Lower leg skin (tissue), 4 donors: ENCODE results near the gene CD300LG. TPM values are rescaled to one million over a fixed set of nuclear protein-coding genes. Genes with fewer than 3 reads are reported as not detected.

Experiments used
- DNase-seq, 2 donors: peaks; one replicate each; pipeline ENCODE4 v3.0.0-alpha.2; 2019; ENCODE audit warnings: low spot score in 2 of 2
- H3K4me3 ChIP-seq: fragments of 200-600 bp; sonication (generic); 2 replicates; pipeline ENCODE4 v1.5.1; 2017; ENCODE audit warnings: mild to moderate bottlenecking, low read depth; ENCODE audit not compliant: poor library complexity, severe bottlenecking
- POLR2A ChIP-seq, 2 donors: fragments of 450-650 bp; IDR thresholded peaks; one replicate each; pipeline ENCODE4 v1.6.1; 2016 to 2017; ENCODE audit warnings: antibody characterized with exemption in 2 of 2, mild to moderate bottlenecking in 1 of 2, moderate library complexity in 1 of 2
- WGBS, 2 donors: methylation state at CpG; one replicate each; pipeline ENCODE4 v1.1.5; 2018; 5-methylcytosine and 5-hydroxymethylcytosine counted together
- intact Hi-C: fragments of 100-400 bp; cut with DNase I; formaldehyde crosslinking; loops from one replicate; pipeline ENCODE4 v1.15.0; 2023; ENCODE audit warnings: low total_unique reads
- total RNA-seq, 4 donors: library from RNA; depleted of rRNA; stranded (reverse); fragments of >200 nt; gene quantifications; one replicate each; pipeline ENCODE4 v1.1.0, GENCODE V29; 2016
- TF ChIP-seq, protein P1 (sequence below), 3 donors: fragments of 450-650 bp; IDR thresholded peaks; one replicate each; pipeline ENCODE4 v1.5.1; 2016; ENCODE audit warnings: antibody characterized with exemption in 3 of 3, mild to moderate bottlenecking in 3 of 3, moderate library complexity in 2 of 3

CD300LG gene
- total RNA-seq, 4 donors from 2014 or later, result 6.2 to 9.7 (median 9.0) TPM

DNA sequence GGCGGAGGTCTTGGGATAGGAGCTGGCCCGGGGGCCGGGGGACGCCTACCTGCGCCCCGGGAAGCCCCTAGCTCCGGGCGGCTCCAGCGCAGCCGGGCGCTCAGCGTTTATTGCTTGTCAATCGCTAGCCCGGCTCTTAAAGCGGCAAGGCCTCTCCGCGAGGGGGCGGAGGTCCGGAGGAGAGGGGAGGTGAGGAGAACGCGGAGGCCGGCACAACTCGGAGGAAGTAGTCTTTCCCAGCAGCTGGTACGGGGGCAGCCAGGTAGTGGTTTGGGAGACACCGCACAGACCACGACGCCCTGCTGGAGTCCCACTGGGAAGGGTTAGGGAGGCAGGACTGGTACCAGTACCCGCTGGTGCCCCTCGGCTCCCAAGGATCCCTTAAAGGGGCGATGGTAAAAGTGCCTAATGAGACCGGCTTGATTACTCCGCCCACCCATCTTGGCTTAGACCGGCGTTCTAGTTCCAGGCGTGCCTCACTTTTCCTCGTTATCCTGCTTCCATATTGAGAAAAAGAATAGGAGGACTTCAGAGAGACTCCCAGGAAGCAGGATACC lies 60.5 kb downstream of the CD300LG start, which contains the start of gene MPP2:
Gene MPP2, minus strand, starts transcription at position 112 of the 557 bp plus-strand sequence. CDS start 3,076 bp downstream, outside the sequence.
- peak within 1 kb of the TSS; percentile 61 for H3K4me3 ChIP-seq
- WGBS, 2 donors, result 0 to 1% methylated on average over 10 to 36 of the region's 36 CpGs
- TF ChIP-seq, protein P1, sequence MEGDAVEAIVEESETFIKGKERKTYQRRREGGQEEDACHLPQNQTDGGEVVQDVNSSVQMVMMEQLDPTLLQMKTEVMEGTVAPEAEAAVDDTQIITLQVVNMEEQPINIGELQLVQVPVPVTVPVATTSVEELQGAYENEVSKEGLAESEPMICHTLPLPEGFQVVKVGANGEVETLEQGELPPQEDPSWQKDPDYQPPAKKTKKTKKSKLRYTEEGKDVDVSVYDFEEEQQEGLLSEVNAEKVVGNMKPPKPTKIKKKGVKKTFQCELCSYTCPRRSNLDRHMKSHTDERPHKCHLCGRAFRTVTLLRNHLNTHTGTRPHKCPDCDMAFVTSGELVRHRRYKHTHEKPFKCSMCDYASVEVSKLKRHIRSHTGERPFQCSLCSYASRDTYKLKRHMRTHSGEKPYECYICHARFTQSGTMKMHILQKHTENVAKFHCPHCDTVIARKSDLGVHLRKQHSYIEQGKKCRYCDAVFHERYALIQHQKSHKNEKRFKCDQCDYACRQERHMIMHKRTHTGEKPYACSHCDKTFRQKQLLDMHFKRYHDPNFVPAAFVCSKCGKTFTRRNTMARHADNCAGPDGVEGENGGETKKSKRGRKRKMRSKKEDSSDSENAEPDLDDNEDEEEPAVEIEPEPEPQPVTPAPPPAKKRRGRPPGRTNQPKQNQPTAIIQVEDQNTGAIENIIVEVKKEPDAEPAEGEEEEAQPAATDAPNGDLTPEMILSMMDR (IDR thresholded peaks at IDR 0.05), result no peak
- no peak for TF ChIP-seq POLR2A (IDR thresholded peaks at IDR 0.05)
- DNase-seq, result peak in 1 of 2 donors; percentile 95
- intact Hi-C loops, result no loop called here

DNA sequence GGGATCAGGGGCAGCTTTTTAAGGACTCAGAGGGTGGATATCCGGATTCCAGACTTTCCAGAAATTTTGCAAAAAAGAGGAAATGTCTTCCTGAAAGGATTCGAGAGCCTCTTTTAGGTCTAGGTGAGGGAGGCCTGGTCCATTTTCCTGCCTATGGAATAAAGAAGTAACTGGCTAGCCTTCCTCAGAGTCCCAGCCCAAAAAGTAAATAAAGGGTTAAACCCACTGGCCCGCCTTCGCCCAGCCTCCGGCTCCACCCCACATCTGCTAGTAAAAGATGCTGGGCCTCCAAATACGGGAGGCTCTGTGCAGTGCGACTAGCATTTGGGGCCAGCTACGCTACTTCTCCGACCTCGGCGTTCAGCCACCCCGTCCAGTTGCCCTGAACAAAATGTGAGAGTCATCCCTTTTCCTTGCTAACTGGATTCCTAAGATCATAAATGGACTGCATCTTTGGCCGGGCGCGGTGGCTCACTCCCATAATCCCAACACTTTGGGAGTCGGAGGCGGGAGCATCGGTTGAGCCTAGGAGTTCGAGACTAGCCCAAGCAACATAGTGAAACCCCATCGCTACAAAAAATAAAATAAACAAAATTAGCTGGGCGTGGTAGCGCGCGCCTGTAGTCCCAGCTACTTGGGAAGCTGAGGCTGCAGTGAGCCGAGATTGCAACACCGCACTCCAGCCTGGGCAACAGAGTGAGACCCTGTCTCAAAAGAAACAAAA lies 61.2 kb downstream of the CD300LG start:
- no peak for TF ChIP-seq POLR2A (IDR thresholded peaks at IDR 0.05)
- TF ChIP-seq, protein P1 (IDR thresholded peaks at IDR 0.05), result no peak
- no peak overlapping the region for H3K4me3 ChIP-seq
- peak; percentile 59 to 93 for DNase-seq
- WGBS, 2 donors, result 25 to 26% methylated on average over 26 of the region's 26 CpGs
- intact Hi-C loops, result no loop called here

DNA sequence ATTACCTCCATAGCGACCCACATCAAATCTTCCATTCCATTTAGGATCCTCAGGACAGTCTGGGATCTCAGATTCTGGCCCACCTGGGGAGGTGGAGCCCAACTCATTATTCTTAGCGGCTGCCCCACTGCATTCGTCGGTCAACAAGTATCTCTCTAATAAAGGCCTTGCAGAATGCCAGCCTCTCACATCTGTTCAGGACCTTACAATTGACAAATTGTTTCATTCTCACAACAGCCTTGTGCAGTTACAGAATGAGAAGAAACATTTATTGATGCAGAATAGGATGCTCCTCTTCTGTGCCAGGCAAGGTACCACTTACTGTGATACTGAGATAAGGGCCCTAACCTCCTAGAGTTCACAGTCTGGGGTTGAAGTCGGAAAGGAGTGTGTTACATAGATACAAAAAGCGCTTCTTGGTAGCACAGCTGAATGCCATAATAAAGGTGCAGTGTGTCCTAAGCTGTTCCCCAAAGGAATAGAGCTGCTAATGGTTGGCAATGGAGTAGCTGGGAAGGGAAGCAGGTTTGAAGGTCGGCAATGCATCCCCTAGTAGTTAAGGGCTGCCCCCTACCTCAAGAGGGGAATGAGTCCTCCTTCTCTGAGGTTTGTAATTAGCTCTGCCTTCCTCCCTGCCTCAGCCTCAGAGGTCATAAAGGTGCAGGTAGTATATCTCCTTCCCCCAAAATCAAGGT lies 62.7 kb downstream of the CD300LG start:
- 67 to 69% methylated on average over 7 of the region's 7 CpGs for WGBS, 2 donors

DNA sequence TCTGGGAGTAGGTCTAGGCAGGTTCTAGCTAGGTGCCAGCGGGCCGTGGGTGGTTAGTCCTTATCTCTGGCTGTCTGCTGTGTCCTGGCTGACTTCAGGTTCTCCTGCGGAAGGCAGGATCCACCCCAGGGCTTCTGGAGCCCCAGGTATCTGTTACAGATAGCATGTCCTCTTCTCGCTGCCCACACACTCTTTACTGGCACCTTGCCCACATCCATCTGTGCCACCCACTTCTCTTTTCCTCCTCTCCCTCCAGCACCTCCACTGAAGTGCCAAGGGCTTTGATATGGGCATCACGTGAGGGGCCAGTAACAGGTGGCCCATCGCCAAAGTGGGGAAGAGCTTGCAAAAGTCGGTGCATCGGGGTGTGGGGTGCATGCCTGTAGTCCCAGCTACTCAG lies 64.9 kb downstream of the CD300LG start:
- H3K4me3 ChIP-seq, result no peak overlapping the region
- WGBS, 2 donors, result 43% methylated on average over 8 of the region's 8 CpGs
- intact Hi-C loops, result no loop called here
- DNase-seq, result no peak
- no peak for TF ChIP-seq POLR2A (IDR thresholded peaks at IDR 0.05)
- TF ChIP-seq, protein P1 (IDR thresholded peaks at IDR 0.05), result no peak

More for the DNA sequence above, 62.7 kb downstream of the CD300LG start:
- TF ChIP-seq POLR2A (IDR thresholded peaks at IDR 0.05), result no peak
- TF ChIP-seq, protein P1 (IDR thresholded peaks at IDR 0.05), result no peak
- no peak overlapping the region for H3K4me3 ChIP-seq
- DNase-seq, result no peak
- intact Hi-C loops, result no loop called here

DNA sequence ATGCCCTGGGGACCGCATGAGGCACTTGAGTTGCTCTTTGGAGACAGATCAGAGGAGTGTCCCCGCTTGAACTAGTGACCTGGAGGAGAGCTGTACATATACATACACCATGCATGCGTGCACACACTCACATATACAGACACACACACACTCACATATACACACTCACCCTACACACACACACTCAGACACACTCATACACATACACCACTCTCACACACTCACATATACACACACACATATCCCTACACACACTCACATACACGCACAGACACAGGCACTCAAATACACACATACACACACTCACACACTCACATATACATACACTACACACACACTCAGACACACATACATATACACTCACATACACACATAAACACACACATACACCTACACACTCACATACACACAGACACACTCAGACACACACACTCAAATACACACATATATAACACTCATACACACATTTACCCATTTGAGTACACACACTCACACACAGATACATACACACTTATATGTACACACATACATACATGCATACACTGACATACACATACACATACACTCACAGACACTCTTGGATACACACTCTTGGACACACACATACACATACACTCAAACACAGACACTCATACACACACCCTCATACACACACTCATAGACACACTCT lies 65.8 kb downstream of the CD300LG start:
- no peak overlapping the region for H3K4me3 ChIP-seq
- 61 to 73% methylated on average over 4 of the region's 4 CpGs for WGBS, 2 donors
- TF ChIP-seq POLR2A (IDR thresholded peaks at IDR 0.05), result no peak
- TF ChIP-seq, protein P1 (IDR thresholded peaks at IDR 0.05), result no peak
- intact Hi-C loops, result no loop called here
- DNase-seq, result no peak

Other genes starting within 250 kb of the CD300LG start
- 1 to 10 TPM; 1.9 to 7.9 (median 3.7) TPM for gene MEOX1, start 185.3 kb upstream of the CD300LG start, total RNA-seq
- gene SOST, start 88.4 kb upstream of the CD300LG start, total RNA-seq, result 1 to 10 TPM in 1 of 4 donors, under 1 TPM in 1, not detected in 2; 0.49 to 1.5 TPM
- gene DUSP3, start 68.2 kb upstream of the CD300LG start, total RNA-seq, result 10 to 100 TPM; 33.2 to 44.1 (median 37.9) TPM
- under 1 TPM in 1 of 4 donors, not detected in 3; 0.30 TPM for gene CFAP97D1, start 66.7 kb upstream of the CD300LG start, total RNA-seq
- 1 to 10 TPM; 1.9 to 8.9 (median 6.3) TPM for gene MPP3, start 14.0 kb upstream of the CD300LG start, total RNA-seq
- 10 to 100 TPM in 1 of 4 donors, 1 to 10 TPM in 2, under 1 TPM in 1; 0.42 to 10.7 (median 3.7) TPM for gene MPP2, start 60.4 kb downstream of the CD300LG start, total RNA-seq
- not detected for gene PPY, start 95.3 kb downstream of the CD300LG start, total RNA-seq
- gene PYY, start 106.8 kb downstream of the CD300LG start, total RNA-seq, result not detected
- gene NAGS, start 157.4 kb downstream of the CD300LG start, total RNA-seq, result 1 to 10 TPM; 3.2 to 4.9 (median 3.6) TPM
- gene TMEM101, start 167.8 kb downstream of the CD300LG start, total RNA-seq, result 10 to 100 TPM; 28.4 to 48.0 (median 41.2) TPM
- 10 to 100 TPM; 15.0 to 31.7 (median 19.0) TPM for gene LSM12, start 219.5 kb downstream of the CD300LG start, total RNA-seq
- gene G6PC3, start 223.6 kb downstream of the CD300LG start, total RNA-seq, result 10 to 100 TPM; 10.9 to 14.8 (median 12.1) TPM